ENCODE measurements around the gene KRT85. TPM values are rescaled to one million over a fixed set of nuclear protein-coding genes. Genes with fewer than 3 reads are reported as not detected.

Gene KRT85
- total and polyA plus RNA-seq, 10 of the 15 experiments (the other 5 are each of a cell fraction or from before 2014, with no cell fraction given), result 0.05 to 0.18 (median 0.11) TPM; not detected in 6

DNA sequence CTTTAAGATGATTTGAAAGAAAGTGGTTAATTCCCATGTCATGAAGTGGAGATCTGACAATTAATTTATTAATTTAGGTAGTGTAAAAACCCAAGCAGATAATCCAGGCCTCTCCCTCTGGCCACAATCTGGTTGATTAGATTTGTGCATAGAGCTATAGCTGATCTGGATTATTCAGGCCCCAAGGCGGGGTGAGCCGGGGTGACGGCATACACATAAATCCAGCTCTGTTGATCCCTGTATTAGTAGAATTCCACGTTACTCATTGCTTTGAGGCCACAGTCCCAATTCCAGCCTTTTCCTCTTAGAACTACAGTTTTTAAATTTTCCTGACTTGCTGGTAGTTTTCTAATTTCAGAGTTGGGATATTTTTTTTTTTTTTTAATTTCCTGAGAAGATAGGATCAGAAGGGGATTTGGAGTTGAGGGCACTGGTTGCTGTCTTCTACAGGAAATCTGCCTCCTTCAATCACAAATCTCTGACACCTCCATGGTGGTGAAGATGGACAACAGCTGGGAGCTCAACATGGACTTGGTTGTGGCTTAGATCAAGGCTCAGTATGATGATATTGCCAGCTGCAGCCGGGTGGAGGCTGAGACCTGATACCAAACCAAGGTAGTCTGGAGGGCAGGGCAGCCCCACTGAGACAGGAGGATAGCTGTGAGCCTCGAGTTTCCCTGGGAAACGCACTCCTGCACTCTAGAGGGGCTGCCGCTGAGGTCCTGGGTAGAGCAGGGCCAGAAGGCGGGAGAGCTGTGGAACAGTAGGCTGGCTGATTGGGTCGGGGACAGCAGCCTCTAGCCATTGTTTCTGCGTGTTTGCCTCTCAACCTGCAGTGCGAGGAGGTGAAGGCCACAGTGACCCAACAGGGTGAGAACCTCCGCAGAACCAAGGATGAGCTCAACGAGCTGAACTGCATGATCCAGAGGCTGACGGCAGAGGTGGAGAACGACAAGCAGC, 19.4 kb downstream of the KRT85 start:
- no peak for DNase-seq (ENCODE audit: low read depth, low spot score)
- in situ Hi-C loops (cut with MboI) (no loop called here), intact Hi-C loops (cut with micrococcal nuclease; ENCODE audit: unreplicated experiment) (no loop called here)
- POLR2A ChIA-PET, result interaction anchor here (1.2 kb wide), 1 partner anchor 11 kb away, joined by 3 read pairs; no protein-coding TSS in a partner anchor
- RAD21 ChIA-PET (ENCODE audit: unreplicated experiment), result no interaction called here
- WGBS (ENCODE audit: insufficient coverage, insufficient replicate concordance, low lambda C conversion rate, missing lambda C conversion rate), result 37% methylated on average over 16 of the region's 16 CpGs
- SMC1A ChIA-PET (ENCODE audit: uncharacterized antibody, unreplicated experiment), result no interaction called here
- Histone ChIP-seq H3K36me3 (ENCODE audit: control insufficient read depth in 2 of 2, insufficient read depth in 2 of 2, low read length in 1 of 2) (no peaks in the 10 kb centered on the region), H3K9ac (ENCODE audit: control insufficient read depth, insufficient read depth, low read length) (no peak overlapping the region), H3K9me3 (replicated peaks; ENCODE audit: control insufficient read depth, insufficient read depth, low read length) (no peaks in the 10 kb centered on the region), H3K27me3 (replicated peaks in 1 of 2; ENCODE audit: control insufficient read depth in 2 of 2, insufficient read depth in 2 of 2, low read length in 1 of 2) (no peaks in the 10 kb centered on the region; a peak in 1 of 4 replicates), H3K4me1 (ENCODE audit: control insufficient read depth, insufficient read depth, low read length) (no peaks in the 10 kb centered on the region), H3K79me2 (ENCODE audit: control insufficient read depth, insufficient read depth, low read length) (no peaks in the 10 kb centered on the region), H3K4me3 (no peak overlapping the region), H4K20me1 (ENCODE audit: control insufficient read depth, insufficient read depth) (no peaks in the 10 kb centered on the region), H3K27ac (ENCODE audit: control insufficient read depth, insufficient read depth) (no peak overlapping the region), H2AFZ (ENCODE audit: control insufficient read depth, low read depth, low read length) (no peak overlapping the region), H3K4me2 (ENCODE audit: control insufficient read depth, insufficient read depth) (no peak overlapping the region)
- BruUV-seq (replicated peaks), result no TSS peak
- CTCF ChIA-PET, result interaction anchor here (0.7 to 1.1 kb wide), 3 partner anchors 9 to 126 kb away, joined by 3 read pairs; no protein-coding TSS in a partner anchor
- no peak for FAIRE-seq
- TF ChIP-seq ZZZ3 (IDR thresholded peaks at IDR 0.05; ENCODE audit: control insufficient read depth, insufficient read length, low read depth), result no peak
- TF ChIP-seq NR2C1 (IDR thresholded peaks at IDR 0.05), result no peak
- TF ChIP-seq HDAC2 (IDR thresholded peaks at IDR 0.05), result no peak
- TF ChIP-seq RBBP5 (conservative IDR thresholded peaks at IDR 0.05), result no peak
- no peak for TF ChIP-seq IKZF2 (IDR thresholded peaks at IDR 0.05)
- TF ChIP-seq, protein P1, sequence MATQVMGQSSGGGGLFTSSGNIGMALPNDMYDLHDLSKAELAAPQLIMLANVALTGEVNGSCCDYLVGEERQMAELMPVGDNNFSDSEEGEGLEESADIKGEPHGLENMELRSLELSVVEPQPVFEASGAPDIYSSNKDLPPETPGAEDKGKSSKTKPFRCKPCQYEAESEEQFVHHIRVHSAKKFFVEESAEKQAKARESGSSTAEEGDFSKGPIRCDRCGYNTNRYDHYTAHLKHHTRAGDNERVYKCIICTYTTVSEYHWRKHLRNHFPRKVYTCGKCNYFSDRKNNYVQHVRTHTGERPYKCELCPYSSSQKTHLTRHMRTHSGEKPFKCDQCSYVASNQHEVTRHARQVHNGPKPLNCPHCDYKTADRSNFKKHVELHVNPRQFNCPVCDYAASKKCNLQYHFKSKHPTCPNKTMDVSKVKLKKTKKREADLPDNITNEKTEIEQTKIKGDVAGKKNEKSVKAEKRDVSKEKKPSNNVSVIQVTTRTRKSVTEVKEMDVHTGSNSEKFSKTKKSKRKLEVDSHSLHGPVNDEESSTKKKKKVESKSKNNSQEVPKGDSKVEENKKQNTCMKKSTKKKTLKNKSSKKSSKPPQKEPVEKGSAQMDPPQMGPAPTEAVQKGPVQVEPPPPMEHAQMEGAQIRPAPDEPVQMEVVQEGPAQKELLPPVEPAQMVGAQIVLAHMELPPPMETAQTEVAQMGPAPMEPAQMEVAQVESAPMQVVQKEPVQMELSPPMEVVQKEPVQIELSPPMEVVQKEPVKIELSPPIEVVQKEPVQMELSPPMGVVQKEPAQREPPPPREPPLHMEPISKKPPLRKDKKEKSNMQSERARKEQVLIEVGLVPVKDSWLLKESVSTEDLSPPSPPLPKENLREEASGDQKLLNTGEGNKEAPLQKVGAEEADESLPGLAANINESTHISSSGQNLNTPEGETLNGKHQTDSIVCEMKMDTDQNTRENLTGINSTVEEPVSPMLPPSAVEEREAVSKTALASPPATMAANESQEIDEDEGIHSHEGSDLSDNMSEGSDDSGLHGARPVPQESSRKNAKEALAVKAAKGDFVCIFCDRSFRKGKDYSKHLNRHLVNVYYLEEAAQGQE (IDR thresholded peaks at IDR 0.05; ENCODE audit: low read depth, low read length), result no peak
- TF ChIP-seq NRF1 (conservative IDR thresholded peaks at IDR 0.05; ENCODE audit: low read depth, low read length), result no peak
- TF ChIP-seq GABPA (IDR thresholded peaks at IDR 0.05; ENCODE audit: low read depth), result no peak
- TF ChIP-seq CHD4 (IDR thresholded peaks at IDR 0.05), result no peak
- TF ChIP-seq CBFB (IDR thresholded peaks at IDR 0.05; ENCODE audit: low read depth), result no peak
- no peak for TF ChIP-seq CREB1 (IDR thresholded peaks at IDR 0.05; ENCODE audit: low read depth)
- TF ChIP-seq HDGF (IDR thresholded peaks at IDR 0.05), result no peak
- TF ChIP-seq, protein P2, sequence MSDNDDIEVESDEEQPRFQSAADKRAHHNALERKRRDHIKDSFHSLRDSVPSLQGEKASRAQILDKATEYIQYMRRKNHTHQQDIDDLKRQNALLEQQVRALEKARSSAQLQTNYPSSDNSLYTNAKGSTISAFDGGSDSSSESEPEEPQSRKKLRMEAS (IDR thresholded peaks at IDR 0.05; ENCODE audit: low read depth, low read length), result no peak
- TF ChIP-seq, protein P3, sequence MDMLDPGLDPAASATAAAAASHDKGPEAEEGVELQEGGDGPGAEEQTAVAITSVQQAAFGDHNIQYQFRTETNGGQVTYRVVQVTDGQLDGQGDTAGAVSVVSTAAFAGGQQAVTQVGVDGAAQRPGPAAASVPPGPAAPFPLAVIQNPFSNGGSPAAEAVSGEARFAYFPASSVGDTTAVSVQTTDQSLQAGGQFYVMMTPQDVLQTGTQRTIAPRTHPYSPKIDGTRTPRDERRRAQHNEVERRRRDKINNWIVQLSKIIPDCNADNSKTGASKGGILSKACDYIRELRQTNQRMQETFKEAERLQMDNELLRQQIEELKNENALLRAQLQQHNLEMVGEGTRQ (IDR thresholded peaks at IDR 0.05; ENCODE audit: borderline replicate concordance, low read depth, low read length), result no peak
- ATAC-seq, result no peak
